HG03066 (cell line): ENCODE data around the gene SEC23A.
"Not testable (repeated sequence)": the region's sequence is repeated elsewhere in the genome, so short reads cannot be mapped to it uniquely, and the experiment has no call there.

Source experiments
- ATAC-seq: cut with Tn5 transposase; IDR thresholded peaks from one replicate; pipeline ENCODE4 v1.9.1; 2021; ENCODE audit warnings: low read depth; ENCODE audit not compliant: unreplicated experiment

SEC23A gene

GRCh38 chr14:39034481-39035296, 68.3 kb downstream of the SEC23A start:
- no peak for ATAC-seq

- ATAC-seq = no peak
These were observed 69.7 kb downstream of the SEC23A start for GRCh38 chr14:39033371-39033770.

- ATAC-seq = no peak
These were observed 72.8 kb downstream of the SEC23A start for GRCh38 chr14:39030209-39030608.

- ATAC-seq = no peak
These were observed 73.2 kb downstream of the SEC23A start for GRCh38 chr14:39029789-39030188.

GRCh38 chr14:39028620-39029019, 74.4 kb downstream of the SEC23A start:
- ATAC-seq = no peak

GRCh38 chr14:39025810-39026627, 77.0 kb downstream of the SEC23A start:
- ATAC-seq = no peak

GRCh38 chr14:39025250-39025809, 77.7 kb downstream of the SEC23A start:
- no peak for ATAC-seq

- ATAC-seq = no peak
These were observed 78.8 kb downstream of the SEC23A start for GRCh38 chr14:39023939-39024871.

- not testable (repeated sequence) for ATAC-seq
These were observed 85.7 kb downstream of the SEC23A start for GRCh38 chr14:39017096-39018016.

GRCh38 chr14:39016733-39017095, 86.3 kb downstream of the SEC23A start:
- no peak for ATAC-seq

GRCh38 chr14:39015964-39016577, 87.0 kb downstream of the SEC23A start:
- ATAC-seq = no peak

GRCh38 chr14:39015360-39015961, 87.6 kb downstream of the SEC23A start:
- peak; percentile 64 for ATAC-seq

GRCh38 chr14:39014460-39014859, 88.6 kb downstream of the SEC23A start:
- ATAC-seq = no peak

GRCh38 chr14:39008965-39009364, 94.1 kb downstream of the SEC23A start:
- ATAC-seq = not testable (repeated sequence)

- no peak for ATAC-seq
These were observed 96.2 kb downstream of the SEC23A start for GRCh38 chr14:39006721-39007410.

- no peak for ATAC-seq
These were observed 97.8 kb downstream of the SEC23A start for GRCh38 chr14:39005044-39005880.

- no peak for ATAC-seq
These were observed 103.1 kb downstream of the SEC23A start for GRCh38 chr14:38999949-39000348.
